Measurements from ENCODE around the gene ERN2.
A peak's percentile ranks its signal among the peaks of the same experiment; 100 is the strongest.

ERN2 gene

DNA sequence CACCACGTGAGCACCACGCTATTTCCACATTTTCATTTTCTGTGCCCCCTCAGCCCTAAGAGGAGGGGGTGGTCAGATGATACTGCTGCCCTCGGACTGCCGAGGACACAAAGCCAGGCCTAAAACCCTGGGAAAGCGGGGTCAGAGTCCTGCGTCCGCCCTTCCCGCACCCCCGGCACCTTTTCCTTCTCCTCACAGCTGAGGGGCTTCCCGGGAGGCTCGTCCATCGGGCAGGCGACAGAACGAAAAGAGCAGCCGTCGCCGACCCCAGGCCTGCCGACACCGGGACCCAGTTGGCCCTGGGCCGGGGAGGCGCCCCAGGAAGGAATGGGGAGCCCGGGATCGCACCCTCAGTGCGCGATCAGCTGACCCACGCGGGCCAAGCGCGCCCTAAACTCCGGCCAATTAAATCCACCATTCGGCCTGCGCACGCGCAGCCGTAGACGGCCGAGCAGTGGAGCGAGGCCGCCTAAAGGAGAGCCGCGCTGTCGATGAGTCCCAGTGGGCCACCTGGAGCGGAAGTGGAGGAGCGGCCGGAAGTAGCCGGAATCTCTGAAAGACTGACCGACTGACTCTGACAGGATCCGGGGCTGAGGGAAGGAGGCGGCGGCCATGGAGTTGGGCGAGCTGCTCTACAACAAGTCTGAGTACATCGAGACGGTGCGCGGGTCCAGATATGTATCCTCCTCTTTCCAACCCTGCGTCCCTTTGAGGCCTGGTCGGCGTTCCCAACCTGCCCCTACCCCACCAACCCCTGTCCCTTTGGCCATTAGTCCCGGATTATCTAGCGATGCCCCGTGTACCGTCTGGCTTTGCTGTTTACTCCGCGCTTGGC is 71.9 kb downstream of the ERN2 start, which contains the start of the genes DCTN5 and PALB2:
DCTN5 (plus strand) TSS at position 536 of the 835 bp plus-strand sequence; CDS start at position 613, 77 bp downstream.
PALB2 (minus strand) TSS at position 380 of the 835 bp plus-strand sequence; CDS start at position 227, 153 bp downstream.
- DNase-seq (ENCODE audit: low read depth in 3 of 3, low spot score in 1 of 3): peak; percentile 52 to 73 (median 63)

DNA sequence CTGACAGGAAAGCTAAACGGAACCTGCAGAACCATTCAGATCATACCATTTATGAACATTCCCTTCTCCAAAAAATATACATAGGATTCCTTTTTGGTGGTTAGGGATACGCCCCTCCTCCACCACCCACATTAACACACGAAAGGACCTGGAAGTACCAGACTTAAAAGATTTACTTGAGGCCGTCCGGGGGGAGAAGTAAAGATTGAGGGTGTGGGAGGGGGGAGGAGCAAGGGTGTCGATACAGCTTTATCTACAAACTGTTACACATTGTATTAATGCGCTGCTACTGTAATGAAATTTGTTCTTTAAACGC is 72.4 kb downstream of the ERN2 start:
- no peak for DNase-seq (ENCODE audit: low read depth in 3 of 3, low spot score in 1 of 3)
